ENCODE results near the gene FATE1. TPM values are rescaled to one million over a fixed set of nuclear protein-coding genes. Genes with fewer than 3 reads are reported as not detected.

The FATE1 gene
- total RNA-seq, 1 experiment from 2014 or later, result 0.45 TPM

DNA sequence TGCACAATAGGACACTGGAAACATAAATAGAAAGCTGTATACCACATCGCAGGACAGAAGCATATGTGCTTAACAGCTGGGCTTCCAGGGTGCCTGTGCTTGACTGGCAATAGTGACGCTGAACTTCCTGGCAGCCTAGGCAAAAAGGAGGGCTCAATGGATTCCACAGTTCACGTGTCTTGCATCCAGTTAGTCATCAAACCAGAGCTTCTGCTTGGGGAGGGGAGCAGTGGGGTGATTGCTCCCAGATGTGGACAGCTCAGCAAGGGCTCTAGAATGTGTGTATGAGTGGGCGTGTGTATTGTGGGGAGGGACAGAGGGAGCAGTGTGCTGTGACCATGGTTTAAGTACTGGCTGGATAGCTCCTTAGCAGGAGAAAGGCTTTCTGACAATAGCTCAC is 18.3 kb upstream of the FATE1 start:
- TF ChIP-seq CTCF (conservative IDR thresholded peaks at IDR 0.05; ENCODE audit: low read depth, low read length), result no peak
- no peak for TF ChIP-seq EZH2 (IDR thresholded peaks at IDR 0.05; ENCODE audit: borderline replicate concordance, low read depth, low read length, poor library complexity, severe bottlenecking)
- no peaks in the 10 kb centered on the region for H3K9me3 ChIP-seq (ENCODE audit: low read depth, low read length, poor library complexity, severe bottlenecking)
- no peaks in the 10 kb centered on the region for H3K36me3 ChIP-seq (ENCODE audit: insufficient read depth, low read length, poor library complexity, severe bottlenecking)
- no TSS peak for BruUV-seq (replicated peaks)
- H3K27ac ChIP-seq (ENCODE audit: low read depth, low read length, poor library complexity, severe bottlenecking), result no peak overlapping the region
- no peaks in the 10 kb centered on the region for H3K4me1 ChIP-seq (ENCODE audit: insufficient read depth, low read length, poor library complexity, severe bottlenecking)
- ChIA-PET CTCF (no interaction called here), POLR2A (ENCODE audit: low non-redundant PET) (no interaction called here)
- no peak overlapping the region for H3K4me3 ChIP-seq (ENCODE audit: low read depth, low read length, poor library complexity, severe bottlenecking)
- no peaks in the 10 kb centered on the region for H3K27me3 ChIP-seq (replicated peaks; ENCODE audit: insufficient read depth, low read depth, low read length, poor library complexity)
- no peak for DNase-seq (ENCODE audit: low spot score)
- intact Hi-C loops (cut with micrococcal nuclease; ENCODE audit: unreplicated experiment), result no loop called here

- H3K36me3 ChIP-seq (ENCODE audit: insufficient read depth, low read length, poor library complexity, severe bottlenecking), result no peaks in the 10 kb centered on the region
- POLR2A ChIA-PET (ENCODE audit: low non-redundant PET), result no interaction called here
- TF ChIP-seq CTCF (conservative IDR thresholded peaks at IDR 0.05; ENCODE audit: low read depth, low read length), result no peak
- TF ChIP-seq EZH2 (IDR thresholded peaks at IDR 0.05; ENCODE audit: borderline replicate concordance, low read depth, low read length, poor library complexity, severe bottlenecking), result no peak
- H3K4me1 ChIP-seq (ENCODE audit: insufficient read depth, low read length, poor library complexity, severe bottlenecking), result no peaks in the 10 kb centered on the region
- no peak overlapping the region for H3K4me3 ChIP-seq (ENCODE audit: low read depth, low read length, poor library complexity, severe bottlenecking)
- no TSS peak for BruUV-seq (replicated peaks)
- intact Hi-C loops (cut with micrococcal nuclease; ENCODE audit: unreplicated experiment), result no loop called here
- H3K9me3 ChIP-seq (ENCODE audit: low read depth, low read length, poor library complexity, severe bottlenecking), result no peaks in the 10 kb centered on the region
- CTCF ChIA-PET, result no interaction called here
- H3K27me3 ChIP-seq (replicated peaks; ENCODE audit: insufficient read depth, low read depth, low read length, poor library complexity), result no peaks in the 10 kb centered on the region
- no peak for DNase-seq (ENCODE audit: low spot score)
- no peak overlapping the region for H3K27ac ChIP-seq (ENCODE audit: low read depth, low read length, poor library complexity, severe bottlenecking)
Measured at GRCh38 chrX:151698485-151698884, 17.4 kb upstream of the FATE1 start.

GRCh38 chrX:151699746-151700145 is 16.1 kb upstream of the FATE1 start:
- TF ChIP-seq EZH2 (IDR thresholded peaks at IDR 0.05; ENCODE audit: borderline replicate concordance, low read depth, low read length, poor library complexity, severe bottlenecking) (no peak), CTCF (conservative IDR thresholded peaks at IDR 0.05; ENCODE audit: low read depth, low read length) (no peak)
- H3K4me1 ChIP-seq (ENCODE audit: insufficient read depth, low read length, poor library complexity, severe bottlenecking), result no peaks in the 10 kb centered on the region
- intact Hi-C loops (cut with micrococcal nuclease; ENCODE audit: unreplicated experiment), result no loop called here
- no TSS peak for BruUV-seq (replicated peaks)
- H3K27ac ChIP-seq (ENCODE audit: low read depth, low read length, poor library complexity, severe bottlenecking), result no peak overlapping the region
- ChIA-PET CTCF (no interaction called here), POLR2A (ENCODE audit: low non-redundant PET) (no interaction called here)
- no peak overlapping the region for H3K4me3 ChIP-seq (ENCODE audit: low read depth, low read length, poor library complexity, severe bottlenecking)
- H3K36me3 ChIP-seq (ENCODE audit: insufficient read depth, low read length, poor library complexity, severe bottlenecking), result no peaks in the 10 kb centered on the region
- no peaks in the 10 kb centered on the region for H3K9me3 ChIP-seq (ENCODE audit: low read depth, low read length, poor library complexity, severe bottlenecking)
- no peak for DNase-seq (ENCODE audit: low spot score)
- H3K27me3 ChIP-seq (replicated peaks; ENCODE audit: insufficient read depth, low read depth, low read length, poor library complexity), result no peaks in the 10 kb centered on the region
